HEK293 (cell line): Measurements from ENCODE around the gene IPO11.

Experiments
- CTCF ChIA-PET: fragments of 350-600 bp; formaldehyde crosslinking; extraction: SDS; loops from one replicate; lab custom pipeline; 2021; ENCODE audit warnings: antibody characterized with exemption; lab: Yijun Ruan, JAX
- POLR2A ChIA-PET: fragments of 300-600 bp; formaldehyde crosslinking; extraction: SDS; loops from one replicate; lab custom pipeline; 2020; ENCODE audit warnings: antibody characterized with exemption, inconsistent platforms; lab: Yijun Ruan, JAX
- H3K27ac ChIP-seq: fragments of 200-500 bp; sonication (Bioruptor generic); 2 replicates; pipeline ENCODE4 v1.5.1; 2014; ENCODE audit warnings: low read depth, low read length, control low read depth, inconsistent platforms; ENCODE audit errors: extremely low read depth
- H3K36me3 ChIP-seq, 2 experiments: fragments of 200-500 bp in 1 of 2; sonication (Bioruptor generic) in 1 of 2; 1 replicate in 1 of 2; 2 replicates in 1 of 2; pipeline ENCODE4 v1.5.1; 2014 to 2017; ENCODE audit warnings: inconsistent platforms in 2 of 2, low read length in 2 of 2; ENCODE audit not compliant: control insufficient read depth in 2 of 2, insufficient read depth in 1 of 2
- H3K4me1 ChIP-seq: fragments of 200-500 bp; sonication (Bioruptor generic); 2 replicates; pipeline ENCODE4 v1.5.1; 2014; ENCODE audit warnings: mild to moderate bottlenecking, low read length, inconsistent platforms; ENCODE audit not compliant: control insufficient read depth, insufficient read depth
- H3K4me3 ChIP-seq: 2 replicates; pipeline ENCODE4 v1.5.1; 2011; ENCODE audit warnings: low read depth, mild to moderate bottlenecking, control low read depth, low read length, moderate library complexity
- H3K9me3 ChIP-seq: fragments of 200-500 bp; sonication (Bioruptor generic); 2 replicates; pipeline ENCODE4 v1.5.1; 2014; ENCODE audit warnings: low read depth, low read length, inconsistent platforms; ENCODE audit not compliant: control insufficient read depth, insufficient read depth
- CTCF ChIP-seq: fragments of 450-650 bp; formaldehyde crosslinking; IDR thresholded peaks from 2 replicates; pipeline ENCODE4 v1.5.1; 2016; ENCODE audit warnings: missing biosample characterization, missing genetic modification characterization
- HOXD13 ChIP-seq: sonication (generic); formaldehyde crosslinking; IDR thresholded peaks from 2 replicates; pipeline ENCODE4 v1.8.0; 2022; ENCODE audit warnings: missing genetic modification reagents, borderline replicate concordance
- KLF10 ChIP-seq: fragments of 450-650 bp; IDR thresholded peaks from 2 replicates; pipeline ENCODE4 v1.5.1; 2018; ENCODE audit warnings: missing biosample characterization, mild to moderate bottlenecking, missing genetic modification characterization
- MEIS1 ChIP-seq: sonication (generic); formaldehyde crosslinking; IDR thresholded peaks from 2 replicates; pipeline ENCODE4 v1.8.1; 2022; ENCODE audit warnings: missing genetic modification reagents, mild to moderate bottlenecking, borderline replicate concordance
- RBAK ChIP-seq: fragments of 450-650 bp; formaldehyde crosslinking; IDR thresholded peaks from 2 replicates; pipeline ENCODE4 v1.5.1; 2016; ENCODE audit warnings: missing biosample characterization, missing genetic modification characterization
- SALL2 ChIP-seq: fragments of 450-650 bp; formaldehyde crosslinking; IDR thresholded peaks from 2 replicates; pipeline ENCODE4 v1.5.0; 2017; ENCODE audit warnings: missing biosample characterization, mild to moderate bottlenecking, missing genetic modification characterization, borderline replicate concordance
- SP3 ChIP-seq: fragments of 450-650 bp; formaldehyde crosslinking; IDR thresholded peaks from 2 replicates; pipeline ENCODE4 v1.5.1; 2016; ENCODE audit warnings: missing biosample characterization, missing genetic modification characterization
- SP7 ChIP-seq: fragments of 450-650 bp; formaldehyde crosslinking; IDR thresholded peaks from 2 replicates; pipeline ENCODE4 v1.5.1; 2016; ENCODE audit warnings: missing biosample characterization, missing genetic modification characterization
- YY2 ChIP-seq: fragments of 450-650 bp; formaldehyde crosslinking; IDR thresholded peaks from 2 replicates; pipeline ENCODE4 v1.5.1; 2016; ENCODE audit warnings: missing biosample characterization, missing genetic modification characterization
- ZBTB7A ChIP-seq: fragments of 450-650 bp; formaldehyde crosslinking; IDR thresholded peaks from 2 replicates; pipeline ENCODE4 v1.5.1; 2016; ENCODE audit warnings: low read depth, missing biosample characterization, missing genetic modification characterization
- ZFHX2 ChIP-seq: fragments of 450-650 bp; formaldehyde crosslinking; conservative IDR thresholded peaks from 2 replicates; pipeline ENCODE4 v1.5.1; 2016; ENCODE audit warnings: missing biosample characterization, missing genetic modification characterization
- ZNF146 ChIP-seq: fragments of 450-650 bp; formaldehyde crosslinking; IDR thresholded peaks from 2 replicates; pipeline ENCODE4 v1.5.1; 2016; ENCODE audit warnings: missing biosample characterization, missing genetic modification characterization
- ZNF184 ChIP-seq: fragments of 450-650 bp; IDR thresholded peaks from 2 replicates; pipeline ENCODE4 v1.5.1; 2018; ENCODE audit warnings: missing biosample characterization, mild to moderate bottlenecking, missing genetic modification characterization
- ZNF211 ChIP-seq: fragments of 450-650 bp; formaldehyde crosslinking; IDR thresholded peaks from 2 replicates; pipeline ENCODE4 v1.5.1; 2016; ENCODE audit warnings: low read depth, missing biosample characterization, missing genetic modification characterization
- ZNF214 ChIP-seq: fragments of 450-650 bp; formaldehyde crosslinking; IDR thresholded peaks from 2 replicates; pipeline ENCODE4 v1.5.1; 2017; ENCODE audit warnings: missing biosample characterization, mild to moderate bottlenecking, missing genetic modification characterization, borderline replicate concordance
- ZNF23 ChIP-seq: fragments of 450-650 bp; formaldehyde crosslinking; IDR thresholded peaks from 2 replicates; pipeline ENCODE4 v1.5.1; 2016; ENCODE audit warnings: missing biosample characterization, missing genetic modification characterization, borderline replicate concordance
- ZNF266 ChIP-seq: fragments of 450-650 bp; formaldehyde crosslinking; IDR thresholded peaks from 2 replicates; pipeline ENCODE4 v1.5.1; 2016; ENCODE audit warnings: missing biosample characterization, missing genetic modification characterization, low read depth
- ZNF398 ChIP-seq: fragments of 450-650 bp; formaldehyde crosslinking; IDR thresholded peaks from 2 replicates; pipeline ENCODE4 v1.5.1; 2017; ENCODE audit warnings: missing biosample characterization, missing genetic modification characterization
- ZNF416 ChIP-seq: fragments of 450-650 bp; formaldehyde crosslinking; IDR thresholded peaks from 2 replicates; pipeline ENCODE4 v1.5.1; 2016; ENCODE audit warnings: missing biosample characterization, missing genetic modification characterization
- ZNF596 ChIP-seq: fragments of 450-650 bp; IDR thresholded peaks from 2 replicates; pipeline ENCODE4 v1.5.0; 2018; ENCODE audit warnings: missing biosample characterization, mild to moderate bottlenecking, missing genetic modification characterization, moderate library complexity
- ZNF610 ChIP-seq: fragments of 450-650 bp; formaldehyde crosslinking; IDR thresholded peaks from 2 replicates; pipeline ENCODE4 v1.5.1; 2016; ENCODE audit warnings: missing biosample characterization, missing genetic modification characterization, borderline replicate concordance
- ZNF621 ChIP-seq: fragments of 450-650 bp; formaldehyde crosslinking; IDR thresholded peaks from 2 replicates; pipeline ENCODE4 v1.5.1; 2017; ENCODE audit warnings: missing biosample characterization, missing genetic modification characterization
- ZNF629 ChIP-seq: fragments of 450-650 bp; formaldehyde crosslinking; IDR thresholded peaks from 2 replicates; pipeline ENCODE4 v1.5.1; 2017; ENCODE audit warnings: missing biosample characterization, missing genetic modification characterization
- ZNF664 ChIP-seq: fragments of 450-650 bp; formaldehyde crosslinking; IDR thresholded peaks from 2 replicates; pipeline ENCODE4 v1.5.1; 2016; ENCODE audit warnings: missing biosample characterization, missing genetic modification characterization
- ZNF670 ChIP-seq: fragments of 450-650 bp; formaldehyde crosslinking; IDR thresholded peaks from 2 replicates; pipeline ENCODE4 v1.5.1; 2016; ENCODE audit warnings: missing biosample characterization, missing genetic modification characterization, low read depth
- ZNF701 ChIP-seq: fragments of 450-650 bp; formaldehyde crosslinking; IDR thresholded peaks from 2 replicates; pipeline ENCODE4 v1.5.1; 2016; ENCODE audit warnings: missing biosample characterization, missing genetic modification characterization
- ZNF776 ChIP-seq: fragments of 450-650 bp; formaldehyde crosslinking; IDR thresholded peaks from 2 replicates; pipeline ENCODE4 v1.5.0; 2017; ENCODE audit warnings: missing biosample characterization, missing genetic modification characterization, borderline replicate concordance
- ZSCAN30 ChIP-seq: fragments of 450-650 bp; IDR thresholded peaks from 2 replicates; pipeline ENCODE4 v1.5.1; 2018; ENCODE audit warnings: missing biosample characterization, mild to moderate bottlenecking, missing genetic modification characterization, moderate library complexity
- TF ChIP-seq, protein P1 (sequence below): fragments of 450-650 bp; formaldehyde crosslinking; IDR thresholded peaks from 2 replicates; pipeline ENCODE4 v1.5.1; 2016; ENCODE audit warnings: missing biosample characterization, missing genetic modification characterization
- TF ChIP-seq, protein P2 (sequence below): fragments of 450-650 bp; formaldehyde crosslinking; IDR thresholded peaks from 2 replicates; pipeline ENCODE4 v1.5.1; 2017; ENCODE audit warnings: missing biosample characterization, missing genetic modification characterization

The IPO11 gene

DNA sequence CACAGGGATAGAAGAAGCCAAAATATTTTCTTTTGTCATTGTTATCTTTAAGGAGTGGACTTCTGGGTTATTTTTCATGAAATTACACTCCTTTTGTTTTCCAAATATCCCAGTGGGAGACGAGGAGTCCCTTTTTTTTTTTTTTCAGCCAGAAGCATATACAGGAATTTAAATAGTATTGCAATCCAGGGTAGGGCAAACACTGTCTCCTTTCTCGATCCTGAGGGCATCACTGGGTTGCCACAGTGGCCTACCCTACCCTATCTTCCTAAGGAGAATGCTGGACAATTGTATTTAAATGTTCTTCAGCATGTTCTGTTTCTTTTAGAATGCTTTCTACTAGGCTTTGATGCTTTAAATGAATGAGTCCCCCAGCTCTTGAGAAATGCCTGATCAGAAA, 214.0 kb downstream of the IPO11 start (continued):
- no peak for TF ChIP-seq SALL2 (tag by site-specific recombination)

- ChIA-PET POLR2A (no interaction called here), CTCF (no interaction called here)
- no peaks in the 10 kb centered on the region for H3K9me3 ChIP-seq
- no peak for TF ChIP-seq ZNF214 (tag by site-specific recombination)
- TF ChIP-seq ZNF610: no peak
- TF ChIP-seq, protein P1, sequence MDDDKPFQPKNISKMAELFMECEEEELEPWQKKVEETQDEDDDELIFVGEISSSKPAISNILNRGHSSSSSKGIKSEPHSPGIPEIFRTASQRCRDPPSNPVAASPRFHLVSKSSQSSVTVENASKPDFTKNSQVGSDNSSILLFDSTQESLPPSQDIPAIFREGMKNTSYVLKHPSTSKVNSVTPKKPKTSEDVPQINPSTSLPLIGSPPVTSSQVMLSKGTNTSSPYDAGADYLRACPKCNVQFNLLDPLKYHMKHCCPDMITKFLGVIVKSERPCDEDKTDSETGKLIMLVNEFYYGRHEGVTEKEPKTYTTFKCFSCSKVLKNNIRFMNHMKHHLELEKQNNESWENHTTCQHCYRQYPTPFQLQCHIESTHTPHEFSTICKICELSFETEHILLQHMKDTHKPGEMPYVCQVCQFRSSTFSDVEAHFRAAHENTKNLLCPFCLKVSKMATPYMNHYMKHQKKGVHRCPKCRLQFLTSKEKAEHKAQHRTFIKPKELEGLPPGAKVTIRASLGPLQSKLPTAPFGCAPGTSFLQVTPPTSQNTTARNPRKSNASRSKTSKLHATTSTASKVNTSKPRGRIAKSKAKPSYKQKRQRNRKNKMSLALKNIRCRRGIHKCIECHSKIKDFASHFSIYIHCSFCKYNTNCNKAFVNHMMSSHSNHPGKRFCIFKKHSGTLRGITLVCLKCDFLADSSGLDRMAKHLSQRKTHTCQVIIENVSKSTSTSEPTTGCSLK: no peak
- no peak for TF ChIP-seq ZNF146 (tag by site-specific recombination)
- no peak for TF ChIP-seq ZNF629
- TF ChIP-seq RBAK: no peak
- no peak for TF ChIP-seq MEIS1 (CRISPR knock-in tag)
- TF ChIP-seq ZNF23 (tag by site-specific recombination): no peak
- no peak for TF ChIP-seq ZNF211 (tag by site-specific recombination)
- TF ChIP-seq SP7: no peak
- TF ChIP-seq ZBTB7A (tag by site-specific recombination): no peak
- H3K27ac ChIP-seq: no peak overlapping the region
- no peak overlapping the region for H3K4me3 ChIP-seq
- H3K4me1 ChIP-seq: no peaks in the 10 kb centered on the region
- peaks cover 0 to 15% of the 10 kb centered on the region in 2 experiments; a peak in 2 of 3 replicates for H3K36me3 ChIP-seq
Measured at GRCh38 chr5:62627121-62627520, 214.6 kb downstream of the IPO11 start.

DNA sequence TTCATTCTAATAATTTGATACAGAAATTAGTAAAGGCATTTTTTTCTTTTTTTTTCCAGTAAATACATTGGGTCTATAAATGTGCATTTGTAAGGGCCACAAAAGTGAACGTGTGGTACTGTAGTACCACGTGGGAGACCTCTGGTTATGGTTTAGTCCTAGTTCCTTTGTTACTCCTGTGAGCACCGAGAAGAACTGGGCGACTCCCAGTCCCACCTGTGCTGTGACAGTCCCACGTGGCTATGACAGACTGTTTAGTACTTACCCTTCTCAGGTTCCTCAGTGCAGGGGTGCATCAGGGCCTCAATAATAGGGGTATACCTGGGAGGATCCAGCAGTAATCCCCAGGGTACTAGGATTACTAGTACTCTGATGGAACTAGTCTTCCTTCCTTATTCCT, 215.3 kb downstream of the IPO11 start:
- Histone ChIP-seq H3K4me1 (no peaks in the 10 kb centered on the region), H3K36me3 (peaks cover 0 to 15% of the 10 kb centered on the region in 2 experiments; a peak in 2 of 3 replicates), H3K9me3 (no peaks in the 10 kb centered on the region), H3K4me3 (no peak overlapping the region), H3K27ac (no peak overlapping the region)
- POLR2A ChIA-PET: no interaction called here
- CTCF ChIA-PET: interaction anchor here (0.6 kb wide), 1 partner anchor 26 kb away, joined by 3 read pairs; no protein-coding TSS in a partner anchor
- TF ChIP-seq ZSCAN30: no peak
- no peak for TF ChIP-seq ZNF146 (tag by site-specific recombination)
- no peak for TF ChIP-seq HOXD13
- TF ChIP-seq ZNF596 (tag by site-specific recombination): no peak
- no peak for TF ChIP-seq ZNF416
- TF ChIP-seq YY2 (tag by site-specific recombination): no peak
- TF ChIP-seq ZNF621 (tag by site-specific recombination): no peak
- no peak for TF ChIP-seq ZNF398 (tag by site-specific recombination)
- no peak for TF ChIP-seq SP3 (tag by site-specific recombination)
- TF ChIP-seq, protein P2, sequence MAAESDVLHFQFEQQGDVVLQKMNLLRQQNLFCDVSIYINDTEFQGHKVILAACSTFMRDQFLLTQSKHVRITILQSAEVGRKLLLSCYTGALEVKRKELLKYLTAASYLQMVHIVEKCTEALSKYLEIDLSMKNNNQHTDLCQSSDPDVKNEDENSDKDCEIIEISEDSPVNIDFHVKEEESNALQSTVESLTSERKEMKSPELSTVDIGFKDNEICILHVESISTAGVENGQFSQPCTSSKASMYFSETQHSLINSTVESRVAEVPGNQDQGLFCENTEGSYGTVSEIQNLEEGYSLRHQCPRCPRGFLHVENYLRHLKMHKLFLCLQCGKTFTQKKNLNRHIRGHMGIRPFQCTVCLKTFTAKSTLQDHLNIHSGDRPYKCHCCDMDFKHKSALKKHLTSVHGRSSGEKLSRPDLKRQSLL (tag by site-specific recombination): no peak
- no peak for TF ChIP-seq ZFHX2 (tag by site-specific recombination)
- no peak for TF ChIP-seq ZNF776
- TF ChIP-seq SP7: no peak
- no peak for TF ChIP-seq ZNF184
- no peak for TF ChIP-seq ZNF664 (tag by site-specific recombination)
- no peak for TF ChIP-seq CTCF
- TF ChIP-seq ZNF701: no peak
- no peak for TF ChIP-seq ZNF670 (tag by site-specific recombination)
- no peak for TF ChIP-seq ZNF266 (tag by site-specific recombination)
- no peak for TF ChIP-seq KLF10 (tag by site-specific recombination)
